ENCODE data around the gene TAS2R60. TPM values are rescaled to one million over a fixed set of nuclear protein-coding genes. Genes with fewer than 3 reads are reported as not detected.
"Not testable (repeated sequence)": the region's sequence is repeated elsewhere in the genome, so short reads cannot be mapped to it uniquely, and the experiment has no call there.

Gene TAS2R60
- total RNA-seq, 2 experiments from 2014 or later, result not detected

- Mint-ChIP-seq H3K9me3 (no peaks in the 10 kb centered on the region), H3K4me1 (peaks cover 3% of the 10 kb centered on the region), H3K27ac (no peak within 1 kb of the TSS), H3K27me3 (no peaks in the 10 kb centered on the region), H3K4me3 (no peak within 1 kb of the TSS), H3K36me3 (ENCODE audit: low read depth) (no peaks in the 10 kb centered on the region)
- CTCF ChIA-PET, result interaction anchor here (0.6 to 1.3 kb wide), 2 partner anchors 9 to 237 kb away, joined by 3 read pairs; no protein-coding TSS in a partner anchor
- DNase-seq, result no peak
- POLR2A ChIA-PET, result no interaction called here
Observed at GRCh38 chr7:143477501-143478150, 34.4 kb downstream of the TAS2R60 start, which contains the start of gene TAS2R41. Gene TAS2R41, plus strand, starts transcription at chr7:143477873. Its CDS starts 0 bp downstream, at chr7:143477873.

DNA sequence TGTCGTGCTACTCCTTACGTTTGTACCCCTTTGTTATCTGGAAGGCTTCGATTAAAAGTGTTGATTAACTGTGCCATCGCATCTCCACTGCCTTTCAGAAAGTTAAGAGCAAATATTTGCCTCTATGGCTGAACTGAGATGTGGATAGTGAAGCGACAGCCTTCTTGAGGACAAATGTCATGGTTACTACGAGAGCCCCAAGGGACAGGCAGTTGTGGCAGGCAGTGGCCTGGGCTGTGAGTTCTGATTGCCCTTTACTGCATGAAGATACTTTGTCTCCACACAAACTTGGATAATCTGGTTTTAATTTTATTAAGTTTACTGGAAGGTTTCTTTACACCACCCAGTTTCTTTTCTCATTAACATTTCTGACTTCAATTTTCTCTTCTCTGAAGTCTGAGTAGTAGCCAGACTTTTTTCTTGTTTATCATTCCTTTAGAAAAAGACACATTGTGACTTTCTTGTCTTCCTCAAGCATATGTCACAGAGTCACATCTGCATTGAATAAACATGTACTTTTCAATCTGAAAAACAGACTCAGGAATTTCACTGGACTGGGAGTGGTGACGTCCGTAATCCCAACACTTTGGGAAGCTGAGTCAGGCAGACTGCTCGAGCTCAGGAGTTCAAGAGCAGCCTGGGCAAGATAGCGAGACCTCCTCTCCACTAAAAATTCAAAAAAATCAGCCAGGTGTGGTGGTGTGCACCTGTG lies 36.0 kb downstream of the TAS2R60 start:
- H3K4me3 Mint-ChIP-seq, result no peak overlapping the region
- no peak overlapping the region for H3K27ac Mint-ChIP-seq
- no peaks in the 10 kb centered on the region for H3K9me3 Mint-ChIP-seq
- POLR2A ChIA-PET, result no interaction called here
- H3K27me3 Mint-ChIP-seq, result no peaks in the 10 kb centered on the region
- peaks cover 3% of the 10 kb centered on the region for H3K4me1 Mint-ChIP-seq
- DNase-seq, result no peak
- CTCF ChIA-PET, result interaction anchor here (0.6 kb wide), 1 partner anchor 116 kb away, joined by 3 read pairs; no protein-coding TSS in a partner anchor
- H3K36me3 Mint-ChIP-seq (ENCODE audit: low read depth), result no peaks in the 10 kb centered on the region

DNA sequence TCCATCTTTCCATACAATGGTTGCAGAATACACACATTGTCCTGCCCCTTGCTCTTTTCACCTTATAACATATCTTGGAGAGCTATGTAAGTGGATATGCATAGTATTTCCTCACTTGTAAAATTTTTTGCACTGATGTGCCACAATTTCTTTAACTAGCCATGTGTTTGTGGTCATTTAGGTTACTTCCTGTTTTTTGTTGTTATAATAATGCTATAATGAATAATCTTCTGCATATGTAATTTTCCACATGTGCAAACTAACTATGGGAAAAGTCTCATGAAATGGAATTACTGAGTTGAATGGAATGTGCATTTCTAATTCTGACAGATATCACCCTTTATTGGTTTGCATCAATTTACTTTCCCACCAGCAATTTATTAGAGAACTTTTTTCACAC lies 37.2 kb downstream of the TAS2R60 start:
- Mint-ChIP-seq H3K36me3 (ENCODE audit: low read depth) (no peaks in the 10 kb centered on the region), H3K27ac (no peak overlapping the region), H3K4me3 (no peak overlapping the region), H3K27me3 (no peaks in the 10 kb centered on the region), H3K9me3 (no peaks in the 10 kb centered on the region), H3K4me1 (peaks cover 3% of the 10 kb centered on the region)
- no peak for DNase-seq
- CTCF ChIA-PET, result interaction anchor here (0.8 to 0.9 kb wide), 2 partner anchors 9 to 19 kb away, joined by 3 read pairs; no protein-coding TSS in a partner anchor
- POLR2A ChIA-PET, result no interaction called here

DNA sequence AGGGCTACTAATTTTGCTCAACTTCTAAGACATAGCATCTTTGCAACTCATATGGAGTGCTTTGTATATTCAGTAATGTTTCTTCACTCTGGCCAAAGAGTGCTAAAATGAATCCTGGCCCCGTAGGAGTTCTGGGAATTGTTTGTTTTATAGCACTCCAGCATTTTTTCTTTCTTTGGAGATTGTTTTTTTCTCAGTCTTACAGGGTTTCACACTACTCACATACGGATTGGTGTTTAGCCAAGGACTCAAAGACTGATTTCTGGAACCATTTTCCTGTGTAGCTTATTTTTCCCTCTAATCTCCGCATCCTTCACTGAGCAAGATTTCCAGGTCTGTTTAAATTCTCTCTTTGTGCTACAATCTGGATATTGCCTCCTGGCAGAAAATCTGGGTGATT lies 40.9 kb downstream of the TAS2R60 start:
- ChIA-PET CTCF (no interaction called here), POLR2A (interaction anchor here (0.6 kb wide), 1 partner anchor 533 kb away, joined by 3 read pairs; no protein-coding TSS in a partner anchor)
- H3K27ac Mint-ChIP-seq, result no peak overlapping the region
- peaks cover 3% of the 10 kb centered on the region for H3K4me1 Mint-ChIP-seq
- no peaks in the 10 kb centered on the region for H3K9me3 Mint-ChIP-seq
- no peaks in the 10 kb centered on the region for H3K27me3 Mint-ChIP-seq
- no peak for DNase-seq
- no peaks in the 10 kb centered on the region for H3K36me3 Mint-ChIP-seq (ENCODE audit: low read depth)
- no peak overlapping the region for H3K4me3 Mint-ChIP-seq

- H3K4me1 Mint-ChIP-seq, result peaks cover 3% of the 10 kb centered on the region
- DNase-seq, result no peak
- ChIA-PET POLR2A (no interaction called here), CTCF (interaction anchor here (0.6 kb wide), 1 partner anchor 135 kb away, joined by 4 read pairs; no protein-coding TSS in a partner anchor)
- no peaks in the 10 kb centered on the region for H3K36me3 Mint-ChIP-seq (ENCODE audit: low read depth)
- H3K27me3 Mint-ChIP-seq, result no peaks in the 10 kb centered on the region
- no peak overlapping the region for H3K4me3 Mint-ChIP-seq
- no peak overlapping the region for H3K27ac Mint-ChIP-seq
- no peaks in the 10 kb centered on the region for H3K9me3 Mint-ChIP-seq
Observed at GRCh38 chr7:143485094-143485493, 41.8 kb downstream of the TAS2R60 start.

DNA sequence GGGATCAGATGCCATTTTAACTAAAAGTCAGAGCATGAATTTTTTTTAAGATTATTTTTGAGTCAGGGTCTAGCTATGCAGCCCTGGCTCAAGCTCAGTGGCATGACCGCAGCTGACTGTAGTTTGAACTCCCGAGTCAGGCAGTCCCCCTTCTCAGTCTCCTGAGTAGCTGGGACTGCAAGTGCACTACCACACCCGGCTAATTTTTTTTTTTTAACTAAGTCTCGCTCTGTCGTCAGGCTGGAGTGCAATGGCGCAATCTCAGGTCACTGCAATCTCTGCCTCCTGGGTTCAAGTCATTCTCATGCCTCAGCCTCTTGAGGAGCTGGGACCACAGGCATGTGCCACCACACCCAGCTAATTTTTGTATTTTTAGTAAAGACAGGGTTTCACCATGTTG lies 42.2 kb downstream of the TAS2R60 start:
- ChIA-PET POLR2A (no interaction called here), CTCF (no interaction called here)
- H3K36me3 Mint-ChIP-seq (ENCODE audit: low read depth), result no peaks in the 10 kb centered on the region
- no peak for DNase-seq
- no peak overlapping the region for H3K27ac Mint-ChIP-seq
- no peak overlapping the region for H3K4me3 Mint-ChIP-seq
- no peaks in the 10 kb centered on the region for H3K9me3 Mint-ChIP-seq
- peaks cover 3% of the 10 kb centered on the region for H3K4me1 Mint-ChIP-seq
- no peaks in the 10 kb centered on the region for H3K27me3 Mint-ChIP-seq

DNA sequence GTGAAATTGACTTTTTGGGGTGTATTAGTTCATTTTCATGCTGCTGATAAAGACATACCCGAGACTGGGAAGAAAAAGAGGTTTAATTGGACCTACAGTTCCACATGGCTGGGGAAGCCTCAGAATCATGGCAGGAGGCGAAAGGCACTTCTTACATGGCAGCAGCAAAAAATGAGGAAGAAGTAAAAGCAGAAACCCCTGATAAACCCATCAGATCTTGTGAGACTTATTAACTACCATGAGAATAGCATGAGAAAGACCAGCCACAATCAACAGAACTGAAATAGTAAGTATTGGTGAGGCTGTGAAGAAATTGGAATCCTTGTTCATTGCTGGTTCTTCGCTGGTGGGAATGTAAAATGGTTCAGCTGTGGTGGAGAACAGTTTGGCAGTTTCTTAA lies 43.0 kb downstream of the TAS2R60 start:
- H3K4me3 Mint-ChIP-seq; H3K27me3 Mint-ChIP-seq; H3K4me1 Mint-ChIP-seq; DNase-seq; H3K9me3 Mint-ChIP-seq; H3K27ac Mint-ChIP-seq; H3K36me3 Mint-ChIP-seq (ENCODE audit: low read depth); POLR2A ChIA-PET: not testable (repeated sequence)
- CTCF ChIA-PET, result interaction anchor here (1.0 kb wide), 1 partner anchor 9 kb away, joined by 3 read pairs; the partner anchor contains the start of gene TAS2R41

DNA sequence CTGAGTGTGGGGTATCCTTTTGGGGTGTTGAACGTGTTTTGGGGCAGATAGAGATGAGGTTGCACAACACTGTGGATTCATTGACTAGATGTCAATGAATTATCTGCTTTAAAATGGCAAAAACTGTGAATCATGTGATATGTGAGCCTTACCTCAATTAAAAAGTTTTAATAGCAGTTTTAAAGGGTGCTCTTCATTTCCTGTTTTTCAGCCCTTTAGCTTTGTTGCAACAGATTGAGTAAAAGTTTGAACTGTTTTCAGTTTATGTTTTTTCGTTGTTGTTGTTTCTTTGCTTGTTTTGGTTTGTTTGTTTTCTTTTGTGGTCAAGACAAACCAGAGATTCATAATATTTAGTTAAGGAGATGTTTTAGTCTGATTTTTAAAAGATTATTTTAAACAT lies 43.8 kb downstream of the TAS2R60 start:
- DNase-seq, result no peak
- H3K27me3 Mint-ChIP-seq, result no peaks in the 10 kb centered on the region
- H3K36me3 Mint-ChIP-seq (ENCODE audit: low read depth), result no peaks in the 10 kb centered on the region
- CTCF ChIA-PET, result interaction anchor here (0.9 kb wide), 1 partner anchor 272 kb away, joined by 4 read pairs; no protein-coding TSS in a partner anchor
- POLR2A ChIA-PET, result no interaction called here
- no peak overlapping the region for H3K27ac Mint-ChIP-seq
- H3K4me1 Mint-ChIP-seq, result peaks cover 4% of the 10 kb centered on the region
- H3K9me3 Mint-ChIP-seq, result no peaks in the 10 kb centered on the region
- H3K4me3 Mint-ChIP-seq, result no peak overlapping the region

DNA sequence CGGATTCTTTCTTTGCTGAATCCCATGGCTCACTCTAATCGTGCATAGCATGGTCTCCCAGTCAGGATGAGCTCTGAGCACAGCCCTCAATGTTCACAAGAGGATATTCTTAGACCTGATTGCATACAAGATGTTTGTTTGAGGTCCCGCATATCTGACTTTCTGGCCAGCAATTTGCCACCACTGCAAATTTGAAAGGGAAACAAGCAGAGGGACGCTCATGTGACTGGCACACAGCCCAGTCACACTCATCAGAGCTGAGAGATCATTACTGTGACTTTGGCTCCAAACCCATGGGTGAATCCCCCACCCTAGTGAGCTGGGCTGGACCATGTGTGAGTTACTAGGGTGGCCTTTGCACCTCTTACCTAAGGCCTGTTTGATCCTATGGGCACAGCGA lies 44.3 kb downstream of the TAS2R60 start:
- no peak overlapping the region for H3K4me3 Mint-ChIP-seq
- no peak for DNase-seq
- no peaks in the 10 kb centered on the region for H3K27me3 Mint-ChIP-seq
- no peaks in the 10 kb centered on the region for H3K36me3 Mint-ChIP-seq (ENCODE audit: low read depth)
- no peak overlapping the region for H3K27ac Mint-ChIP-seq
- ChIA-PET POLR2A (no interaction called here), CTCF (interaction anchor here (0.9 to 1.2 kb wide), 2 partner anchors 14 to 272 kb away, joined by 3 to 4 read pairs; no protein-coding TSS in a partner anchor)
- peaks cover 7% of the 10 kb centered on the region for H3K4me1 Mint-ChIP-seq
- no peaks in the 10 kb centered on the region for H3K9me3 Mint-ChIP-seq

DNA sequence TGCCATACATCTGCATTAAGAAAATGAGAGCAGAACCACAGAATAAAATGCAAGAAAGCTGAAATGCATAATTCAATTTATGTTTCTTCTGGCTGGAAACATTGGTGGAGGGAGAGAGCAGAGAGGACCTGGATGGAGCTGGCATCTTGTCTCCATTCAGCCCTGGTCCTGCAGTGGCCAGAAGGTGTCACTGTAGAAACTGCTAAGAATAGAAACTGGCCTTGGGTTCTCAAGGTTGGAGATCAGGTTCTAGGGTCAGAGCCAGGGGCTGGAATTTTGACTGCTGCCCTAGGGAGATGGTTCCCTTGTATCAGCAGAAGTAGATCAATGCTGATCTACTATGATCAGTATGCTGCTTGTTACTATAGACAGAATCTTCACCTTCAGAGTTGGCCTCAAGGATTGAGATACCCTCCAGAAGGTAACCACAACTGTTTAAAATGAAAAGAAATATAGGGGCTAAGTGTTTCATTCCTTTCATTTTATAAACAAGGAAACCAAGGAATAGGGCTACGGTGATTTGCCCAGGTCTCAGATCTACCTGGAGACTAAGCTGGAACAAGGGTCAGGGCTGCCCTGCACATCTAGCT lies 47.6 kb downstream of the TAS2R60 start:
- H3K27ac Mint-ChIP-seq, result no peak overlapping the region
- H3K4me1 Mint-ChIP-seq, result peaks cover 18% of the 10 kb centered on the region
- no peaks in the 10 kb centered on the region for H3K36me3 Mint-ChIP-seq (ENCODE audit: low read depth)
- ChIA-PET CTCF (interaction anchor here (0.6 to 1.5 kb wide), 4 partner anchors 11 to 246 kb away, joined by 3 to 4 read pairs (median 3); no protein-coding TSS in a partner anchor), POLR2A (no interaction called here)
- no peaks in the 10 kb centered on the region for H3K9me3 Mint-ChIP-seq
- no peak overlapping the region for H3K4me3 Mint-ChIP-seq
- peak; percentile 18 for DNase-seq
- no peaks in the 10 kb centered on the region for H3K27me3 Mint-ChIP-seq

DNA sequence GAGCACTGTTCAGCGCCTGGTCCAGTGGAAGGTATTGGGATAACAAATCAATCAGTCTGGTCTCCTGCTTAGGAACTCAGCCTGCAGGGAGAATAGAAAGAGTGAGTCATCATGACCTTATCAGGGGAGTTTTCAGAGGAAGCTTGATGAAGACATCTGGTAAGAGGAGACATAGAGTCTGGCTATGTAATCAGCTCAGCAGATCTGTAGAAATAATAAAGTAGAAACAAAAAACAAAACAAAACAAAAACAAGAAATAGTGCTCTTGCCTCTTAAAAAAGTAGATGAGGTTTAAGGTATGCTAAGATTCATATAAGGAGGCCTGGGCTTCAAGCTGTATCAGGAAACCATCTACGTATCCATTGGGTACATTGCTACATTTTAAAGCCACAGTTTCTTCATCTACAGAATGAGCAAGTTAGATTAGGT lies 48.8 kb downstream of the TAS2R60 start:
- no peak for DNase-seq
- H3K27me3 Mint-ChIP-seq, result no peaks in the 10 kb centered on the region
- no peaks in the 10 kb centered on the region for H3K9me3 Mint-ChIP-seq
- POLR2A ChIA-PET, result no interaction called here
- CTCF ChIA-PET, result interaction anchor here (0.8 to 1.5 kb wide), 2 partner anchors 10 to 35 kb away, joined by 3 to 4 read pairs; no protein-coding TSS in a partner anchor
- no peak overlapping the region for H3K27ac Mint-ChIP-seq
- peaks cover 18% of the 10 kb centered on the region for H3K4me1 Mint-ChIP-seq
- H3K36me3 Mint-ChIP-seq (ENCODE audit: low read depth), result no peaks in the 10 kb centered on the region
- H3K4me3 Mint-ChIP-seq, result no peak overlapping the region

DNA sequence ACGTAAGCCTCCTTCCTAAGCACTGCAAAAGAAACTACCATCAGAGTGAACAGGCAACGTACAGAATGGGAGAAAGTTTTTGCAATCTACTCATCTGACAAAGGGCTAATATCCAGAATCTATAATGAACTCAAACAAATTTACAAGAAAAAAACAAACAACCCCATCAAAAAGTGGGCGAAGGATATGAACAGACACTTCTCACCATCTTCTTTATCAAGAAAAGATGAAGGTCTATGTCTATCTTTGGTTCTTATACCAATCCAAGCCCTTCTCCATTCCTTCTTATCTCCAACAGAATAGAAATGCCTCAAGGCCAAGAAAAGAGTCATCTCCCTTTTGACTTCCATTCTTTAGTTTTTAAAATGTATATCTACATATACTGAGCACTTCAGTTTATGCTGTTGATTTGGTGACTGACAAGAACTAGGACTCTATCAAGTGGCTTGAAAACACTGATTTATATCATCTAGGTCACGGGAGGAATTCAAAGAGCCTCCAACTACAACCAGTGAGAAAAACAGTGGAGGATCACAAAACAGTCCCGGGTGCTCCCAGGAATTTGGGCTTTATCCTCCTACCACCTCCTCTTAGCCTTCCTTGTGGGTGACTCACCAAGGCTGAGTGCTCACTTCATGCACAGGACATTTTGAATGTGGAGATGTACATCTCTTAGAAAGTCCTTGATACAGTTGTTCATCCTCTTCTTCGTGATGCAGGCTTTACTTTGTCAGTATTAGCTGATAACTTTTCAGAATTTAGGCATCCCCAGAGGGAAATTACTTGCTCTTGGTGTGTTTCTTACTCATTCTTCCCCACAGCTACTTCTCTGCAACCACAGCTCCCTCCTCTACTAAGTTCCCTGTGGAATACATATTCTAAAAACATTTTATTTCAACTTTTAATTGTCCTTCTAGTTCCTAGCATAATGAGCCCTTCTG lies 49.8 kb downstream of the TAS2R60 start:
- Mint-ChIP-seq H3K4me1 (peaks cover 18% of the 10 kb centered on the region), H3K9me3 (no peaks in the 10 kb centered on the region), H3K36me3 (ENCODE audit: low read depth) (no peaks in the 10 kb centered on the region), H3K4me3 (no peak overlapping the region), H3K27me3 (no peaks in the 10 kb centered on the region), H3K27ac (peak overlapping the region; percentile 51)
- POLR2A ChIA-PET, result no interaction called here
- CTCF ChIA-PET, result no interaction called here
- DNase-seq, result no peak

All from activated CD4-positive, alpha-beta T cell treated with anti-CD3 and anti-CD28 coated beads, Interleukin-2, amount 10 ng/mL, durations not matched to agents 7 days and 5 days (primary cell).